Colonic mucosa (tissue), 4 donors: ENCODE results near the gene SORD. TPM values are rescaled to one million over a fixed set of nuclear protein-coding genes. Genes with fewer than 3 reads are reported as not detected.

Source experiments
- DNase-seq: peaks from one replicate; pipeline ENCODE4 v3.0.0-alpha.2; 2020
- H3K27ac ChIP-seq: fragments of 200-600 bp; one replicate; pipeline ENCODE4 v1.8.0; 2021
- H3K27me3 ChIP-seq: fragments of 200-600 bp; one replicate; pipeline ENCODE4 v1.8.0; 2021
- H3K36me3 ChIP-seq: fragments of 200-600 bp; one replicate; pipeline ENCODE4 v1.8.0; 2021
- H3K4me1 ChIP-seq: fragments of 200-600 bp; one replicate; pipeline ENCODE4 v1.8.0; 2021; ENCODE audit warnings: mild to moderate bottlenecking
- H3K4me3 ChIP-seq: fragments of 200-600 bp; one replicate; pipeline ENCODE4 v1.8.0; 2021
- H3K9ac ChIP-seq, 2 donors: one replicate each; pipeline ENCODE4 v1.7.0; 2013; ENCODE audit warnings: control low read depth in 2 of 2, low read depth in 2 of 2, low read length in 2 of 2
- H3K9me3 ChIP-seq: fragments of 200-600 bp; one replicate; pipeline ENCODE4 v1.8.0; 2021
- intact Hi-C: fragments of 100-400 bp; cut with DNase I; formaldehyde crosslinking; loops from one replicate; pipeline ENCODE4 v1.14.1; 2022
- total RNA-seq, 2 donors: library from RNA; stranded (reverse); fragmentation: NEBNext Ultra II Directional in 1 of 2; extraction: Animal tissue kit (Norgen Biotek cat#: 25700) in 1 of 2; gene quantifications; one replicate each; pipeline ENCODE4 v1.2.1, GENCODE V29; 2021
- TF ChIP-seq, protein P1 (sequence below): fragments of 200-600 bp; IDR thresholded peaks from one replicate; pipeline ENCODE4 v1.8.0; 2022; ENCODE audit warnings: antibody characterized with exemption, mild to moderate bottlenecking
- donor health status: healthy.
- donor health status: DM: no; HTN: no; CAD: no.
- donor health status: DM: no; HTN: no; CAD: no.

The SORD gene
- total RNA-seq, 2 donors from 2014 or later: 15.1 to 44.2 TPM

- intact Hi-C loops: no loop called here
- Histone ChIP-seq H3K36me3 (no peaks in the 10 kb centered on the region), H3K9ac (no peak overlapping the region), H3K4me1 (no peaks in the 10 kb centered on the region), H3K4me3 (peak overlapping the region; percentile 48), H3K27me3 (peaks cover 46% of the 10 kb centered on the region), H3K9me3 (no peaks in the 10 kb centered on the region), H3K27ac (no peak overlapping the region)
- no peak for DNase-seq
- TF ChIP-seq, protein P1, sequence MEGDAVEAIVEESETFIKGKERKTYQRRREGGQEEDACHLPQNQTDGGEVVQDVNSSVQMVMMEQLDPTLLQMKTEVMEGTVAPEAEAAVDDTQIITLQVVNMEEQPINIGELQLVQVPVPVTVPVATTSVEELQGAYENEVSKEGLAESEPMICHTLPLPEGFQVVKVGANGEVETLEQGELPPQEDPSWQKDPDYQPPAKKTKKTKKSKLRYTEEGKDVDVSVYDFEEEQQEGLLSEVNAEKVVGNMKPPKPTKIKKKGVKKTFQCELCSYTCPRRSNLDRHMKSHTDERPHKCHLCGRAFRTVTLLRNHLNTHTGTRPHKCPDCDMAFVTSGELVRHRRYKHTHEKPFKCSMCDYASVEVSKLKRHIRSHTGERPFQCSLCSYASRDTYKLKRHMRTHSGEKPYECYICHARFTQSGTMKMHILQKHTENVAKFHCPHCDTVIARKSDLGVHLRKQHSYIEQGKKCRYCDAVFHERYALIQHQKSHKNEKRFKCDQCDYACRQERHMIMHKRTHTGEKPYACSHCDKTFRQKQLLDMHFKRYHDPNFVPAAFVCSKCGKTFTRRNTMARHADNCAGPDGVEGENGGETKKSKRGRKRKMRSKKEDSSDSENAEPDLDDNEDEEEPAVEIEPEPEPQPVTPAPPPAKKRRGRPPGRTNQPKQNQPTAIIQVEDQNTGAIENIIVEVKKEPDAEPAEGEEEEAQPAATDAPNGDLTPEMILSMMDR: no peak
Observed at GRCh38 chr15:45111390-45112142, 88.6 kb downstream of the SORD start.

- TF ChIP-seq, protein P1: no peak
- H3K36me3 ChIP-seq: no peaks in the 10 kb centered on the region
- H3K4me3 ChIP-seq: peak overlapping the region; percentile 48
- no peak overlapping the region for H3K27ac ChIP-seq
- peaks cover 52% of the 10 kb centered on the region for H3K27me3 ChIP-seq
- DNase-seq: no peak
- H3K4me1 ChIP-seq: no peaks in the 10 kb centered on the region
- H3K9ac ChIP-seq: no peak overlapping the region
- intact Hi-C loops: no loop called here
- H3K9me3 ChIP-seq: no peaks in the 10 kb centered on the region
Observed at GRCh38 chr15:45112143-45112590, 89.2 kb downstream of the SORD start.

DNA sequence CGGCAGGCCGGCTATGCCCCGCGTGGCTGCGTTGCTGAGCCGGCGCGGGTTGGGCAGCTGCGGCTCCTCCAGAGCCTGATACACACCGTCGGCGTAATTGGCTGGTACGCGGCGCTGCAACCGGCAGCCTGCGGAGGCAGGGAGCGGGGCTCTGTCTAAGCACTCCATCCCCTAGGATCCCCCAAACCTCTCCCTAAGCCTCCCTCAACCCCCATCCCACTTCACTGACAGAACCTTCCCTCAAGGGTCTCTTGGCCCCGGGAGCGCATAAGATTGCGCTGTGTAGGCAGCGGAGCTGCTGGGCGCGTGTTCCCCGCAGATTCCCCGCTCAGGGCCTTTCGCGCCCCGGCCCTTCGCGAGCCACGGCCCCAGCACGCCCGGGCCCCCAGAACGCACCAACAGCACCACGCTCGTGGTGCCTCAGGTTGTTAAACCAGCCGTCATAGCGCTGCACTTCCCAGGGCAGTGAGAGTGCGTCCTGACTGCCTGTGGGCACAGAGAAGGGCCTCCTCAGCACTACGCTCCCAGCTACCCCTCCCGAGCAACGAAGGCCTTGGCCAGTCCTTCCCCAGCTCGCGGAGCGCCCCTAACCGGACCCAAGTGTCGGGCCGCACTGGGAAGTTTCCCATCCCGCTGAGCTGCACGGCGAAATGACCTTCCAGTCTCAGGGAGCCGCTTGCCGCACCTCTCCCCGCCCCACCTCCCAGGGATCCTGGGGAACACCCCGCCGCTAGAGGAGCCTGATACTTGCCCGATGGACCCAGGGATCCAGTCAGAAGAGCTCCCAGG lies 89.8 kb downstream of the SORD start:
- H3K4me3 ChIP-seq: peak overlapping the region; percentile 48
- peaks cover 57% of the 10 kb centered on the region for H3K27me3 ChIP-seq
- no peaks in the 10 kb centered on the region for H3K9me3 ChIP-seq
- DNase-seq: no peak
- no peak overlapping the region for H3K27ac ChIP-seq
- H3K9ac ChIP-seq: peak overlapping the region in 1 of 2 donors; percentile 12
- H3K36me3 ChIP-seq: no peaks in the 10 kb centered on the region
- intact Hi-C loops: no loop called here
- peaks cover 1% of the 10 kb centered on the region for H3K4me1 ChIP-seq
- TF ChIP-seq, protein P1: no peak

DNA sequence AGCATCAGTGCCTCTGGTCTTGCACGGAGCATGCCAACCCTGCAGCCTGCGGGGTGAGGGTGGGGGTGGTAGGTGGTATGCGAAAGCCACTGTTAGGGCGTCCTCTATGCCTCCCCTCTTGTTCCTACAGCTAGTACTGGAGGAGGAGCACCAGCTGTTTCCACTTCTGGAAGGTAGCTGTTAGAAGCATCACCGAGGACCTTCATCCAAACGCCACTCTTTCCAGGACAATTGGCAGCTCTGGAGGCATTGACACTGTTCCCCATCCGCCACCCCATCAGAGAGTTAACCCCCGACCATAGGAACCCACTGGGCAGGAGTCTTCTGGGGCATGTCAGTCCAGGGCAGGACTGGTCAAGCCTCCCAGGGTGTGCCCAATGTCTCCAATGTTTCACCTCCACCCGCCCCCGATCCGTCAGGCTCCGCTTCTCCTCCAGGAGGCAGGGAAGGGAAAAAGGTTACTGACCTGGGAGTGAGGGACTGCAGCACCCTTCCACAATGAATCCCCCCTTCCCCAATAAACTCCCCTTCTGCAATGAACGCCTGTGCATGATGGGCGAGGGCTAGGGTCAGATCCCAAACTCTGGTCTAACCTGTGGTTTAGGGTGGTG lies 90.5 kb downstream of the SORD start:
- peaks cover 57% of the 10 kb centered on the region for H3K27me3 ChIP-seq
- intact Hi-C loops: no loop called here
- H3K9me3 ChIP-seq: no peaks in the 10 kb centered on the region
- no peaks in the 10 kb centered on the region for H3K36me3 ChIP-seq
- TF ChIP-seq, protein P1: no peak
- no peak overlapping the region for H3K9ac ChIP-seq
- peaks cover 3% of the 10 kb centered on the region for H3K4me1 ChIP-seq
- DNase-seq: no peak
- no peak overlapping the region for H3K27ac ChIP-seq
- peak overlapping the region; percentile 48 for H3K4me3 ChIP-seq

DNA sequence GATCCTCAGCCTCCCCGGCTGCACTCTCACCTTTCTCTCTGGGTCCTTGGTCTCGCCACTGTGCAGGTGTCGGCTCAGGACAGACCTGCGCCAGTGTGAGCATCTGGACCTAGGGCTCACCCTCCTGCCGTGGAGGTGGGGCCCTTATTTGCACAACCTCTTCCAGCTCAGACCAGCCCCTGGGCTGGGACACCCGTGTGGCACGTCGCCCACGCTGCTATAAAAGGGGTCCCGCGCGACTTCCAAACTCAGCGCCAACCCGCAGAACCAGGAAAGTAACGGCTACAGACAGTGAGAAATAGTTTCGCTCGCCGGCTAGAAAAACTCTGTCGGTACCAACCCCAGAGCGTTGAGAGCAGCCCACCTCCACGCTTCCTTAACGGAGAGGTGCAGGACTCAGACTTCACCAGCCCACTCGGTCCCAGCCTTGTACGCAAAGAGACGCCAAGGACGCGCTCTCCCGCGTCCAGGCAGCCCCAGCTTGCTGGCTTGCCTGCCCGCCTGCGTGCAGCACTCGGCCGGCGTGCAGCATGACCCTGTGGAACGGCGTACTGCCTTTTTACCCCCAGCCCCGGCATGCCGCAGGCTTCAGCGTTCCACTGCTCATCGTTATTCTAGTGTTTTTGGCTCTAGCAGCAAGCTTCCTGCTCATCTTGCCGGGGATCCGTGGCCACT lies 91.2 kb downstream of the SORD start, which contains the start of the genes DUOX2 and DUOXA2:
Gene DUOX2, minus strand, starts transcription at position 97 of the 675 bp plus-strand sequence. CDS start 761 bp downstream, outside the sequence.
Gene DUOXA2, plus strand, starts transcription at position 251 of the 675 bp plus-strand sequence. Its CDS starts 280 bp downstream, at position 531.
- H3K27me3 ChIP-seq: peaks cover 57% of the 10 kb centered on the region
- H3K4me1 ChIP-seq: peaks cover 3% of the 10 kb centered on the region
- H3K4me3 ChIP-seq: peak within 1 kb of the TSS; percentile 48
- no peak within 1 kb of the TSS for H3K9ac ChIP-seq
- intact Hi-C loops: no loop called here
- no peaks in the 10 kb centered on the region for H3K9me3 ChIP-seq
- H3K36me3 ChIP-seq: no peaks in the 10 kb centered on the region
- DNase-seq: peak; percentile 39
- no peak within 1 kb of the TSS for H3K27ac ChIP-seq
- TF ChIP-seq, protein P1: no peak
